ENCODE data around the gene PPAT.

PPAT gene

DNA sequence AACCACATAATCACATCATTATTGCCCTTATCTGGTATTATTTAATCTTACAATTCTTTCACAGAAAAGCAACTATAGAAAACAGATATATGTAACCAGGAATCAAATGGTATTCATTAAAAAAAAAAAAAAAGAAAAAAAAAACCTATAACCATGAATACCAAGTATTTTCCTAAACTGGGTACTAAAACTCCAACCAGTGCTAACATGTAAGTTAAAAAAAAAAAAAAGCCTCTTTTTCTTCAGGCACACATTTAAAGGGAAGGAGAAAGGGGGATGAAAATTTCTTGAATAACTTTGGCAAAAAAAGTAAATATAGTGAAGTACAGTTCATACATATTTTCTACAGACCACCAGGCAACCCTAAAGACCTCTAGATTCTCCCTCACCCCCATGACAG lies 2.1 kb downstream of the PPAT start:
- no peak for DNase-seq (ENCODE audit: low spot score)

GRCh38 chr4:56430203-56430602 lies 5.2 kb downstream of the PPAT start:
- no peak for DNase-seq (ENCODE audit: low spot score)

- no peak for DNase-seq (ENCODE audit: low spot score)
These were observed 8.2 kb downstream of the PPAT start for GRCh38 chr4:56427179-56427578.

DNA sequence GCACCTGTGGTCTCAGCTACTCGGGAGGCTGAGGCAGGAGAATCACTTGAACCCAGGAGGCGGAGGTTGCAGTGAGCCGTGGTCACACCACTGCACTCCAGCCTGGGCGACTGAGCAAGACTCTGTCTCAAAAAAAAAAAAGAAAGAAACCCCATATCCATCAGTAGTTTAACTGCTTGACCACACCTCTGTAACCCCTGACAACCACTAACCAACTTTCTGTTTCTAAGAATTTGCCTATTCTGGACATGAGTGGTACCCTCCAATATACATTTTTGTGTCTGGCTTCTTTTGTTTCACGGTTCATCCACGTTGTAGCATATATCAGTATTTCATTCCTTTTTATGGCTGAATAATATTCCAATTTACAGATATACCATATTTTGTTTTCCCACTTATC lies 9.1 kb downstream of the PPAT start:
- no peak for DNase-seq (ENCODE audit: low spot score)

DNA sequence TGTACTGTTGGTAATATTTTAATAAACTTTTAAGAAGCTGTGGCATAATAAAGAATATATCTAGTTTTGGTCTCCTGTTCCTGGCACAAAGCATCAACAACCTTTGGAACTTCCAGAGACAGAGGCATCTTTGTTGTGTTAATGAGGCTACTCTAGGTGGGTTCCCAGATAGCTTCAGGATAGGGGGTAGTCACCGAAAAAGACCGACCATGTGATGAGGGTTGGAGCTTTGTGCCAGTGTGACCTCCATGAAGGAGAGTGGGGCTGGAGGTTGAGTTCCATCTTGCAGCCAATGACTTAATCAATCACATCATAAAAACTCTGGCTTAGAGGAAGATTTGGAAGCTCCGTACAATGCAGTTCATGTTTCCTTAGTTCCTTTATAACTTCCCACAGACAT lies 9.9 kb downstream of the PPAT start:
- DNase-seq (ENCODE audit: low spot score): no peak

- DNase-seq (ENCODE audit: low spot score): peak; percentile 46
These were observed 10.5 kb downstream of the PPAT start for GRCh38 chr4:56424697-56425514.

GRCh38 chr4:56424176-56424575 lies 11.2 kb downstream of the PPAT start:
- DNase-seq (ENCODE audit: low spot score): no peak

GRCh38 chr4:56417396-56417795 lies 18.0 kb downstream of the PPAT start:
- no peak for DNase-seq (ENCODE audit: low spot score)

DNA sequence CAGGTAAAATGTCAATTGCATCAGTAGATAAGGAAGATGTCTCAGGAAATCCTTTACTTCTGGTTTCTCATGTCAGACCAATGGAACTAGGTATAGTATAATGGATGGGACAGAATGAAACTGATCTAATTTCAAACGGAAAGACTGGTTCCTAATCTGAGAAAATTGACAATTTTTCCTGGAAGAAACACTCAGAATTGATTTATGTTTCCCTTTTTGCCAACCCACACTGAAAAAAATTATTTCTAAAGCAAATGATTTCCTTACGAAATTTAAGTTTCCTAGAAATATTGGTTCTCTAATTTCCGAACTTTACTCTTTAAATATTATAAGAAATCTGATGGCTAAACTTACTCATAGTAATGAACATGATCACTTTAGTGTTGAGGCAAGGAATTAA lies 19.1 kb downstream of the PPAT start:
- no peak for DNase-seq (ENCODE audit: low spot score)

DNA sequence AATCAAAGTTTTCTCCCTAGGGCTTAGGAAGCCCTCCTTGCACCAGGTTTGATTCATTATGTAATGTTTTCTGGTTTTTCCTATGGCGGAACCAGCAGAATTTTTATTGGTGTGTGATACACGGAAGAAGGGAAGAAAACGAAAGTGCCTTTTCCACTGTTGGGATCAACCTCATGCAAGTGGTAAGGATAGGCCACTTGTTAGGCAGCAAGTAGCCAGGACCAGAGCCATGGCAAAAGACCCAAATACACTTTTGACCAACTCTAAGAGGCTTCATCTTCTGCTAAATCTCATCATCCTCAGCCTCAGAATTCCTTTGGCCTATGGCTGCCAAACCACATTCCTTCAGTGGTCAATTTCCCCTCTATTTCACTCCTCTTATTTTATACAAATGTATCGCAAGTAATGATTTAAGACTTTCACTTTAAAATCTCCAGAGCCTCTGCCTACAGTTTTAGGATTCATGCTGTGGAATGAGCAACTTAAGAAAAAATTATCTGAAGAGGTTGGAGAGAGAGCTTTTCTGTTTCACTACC lies 21.2 kb downstream of the PPAT start:
- no peak for DNase-seq (ENCODE audit: low spot score)

- DNase-seq (ENCODE audit: low spot score): no peak
These were observed 25.0 kb downstream of the PPAT start for GRCh38 chr4:56410247-56411062.

- DNase-seq (ENCODE audit: low spot score): no peak
These were observed 25.8 kb downstream of the PPAT start for GRCh38 chr4:56409511-56410090.

DNA sequence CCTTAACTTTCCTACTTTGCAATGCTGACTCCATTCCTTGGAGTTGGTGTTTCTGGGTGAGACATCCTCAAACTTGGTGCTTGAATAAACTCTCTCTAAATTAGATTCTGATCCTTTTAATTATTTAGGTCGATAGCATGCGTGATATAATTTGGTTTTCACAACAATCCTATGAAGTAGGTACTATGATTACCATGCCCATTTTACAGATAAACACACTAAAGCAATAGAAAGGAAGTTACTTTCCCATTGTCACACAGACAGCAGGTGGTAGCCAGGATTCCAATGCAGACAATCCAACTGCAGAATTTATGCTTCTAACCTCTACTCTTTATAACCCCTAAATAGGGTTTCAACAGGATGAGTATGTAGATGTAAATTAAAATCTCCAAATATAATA lies 26.4 kb downstream of the PPAT start:
- no peak for DNase-seq (ENCODE audit: low spot score)

DNA sequence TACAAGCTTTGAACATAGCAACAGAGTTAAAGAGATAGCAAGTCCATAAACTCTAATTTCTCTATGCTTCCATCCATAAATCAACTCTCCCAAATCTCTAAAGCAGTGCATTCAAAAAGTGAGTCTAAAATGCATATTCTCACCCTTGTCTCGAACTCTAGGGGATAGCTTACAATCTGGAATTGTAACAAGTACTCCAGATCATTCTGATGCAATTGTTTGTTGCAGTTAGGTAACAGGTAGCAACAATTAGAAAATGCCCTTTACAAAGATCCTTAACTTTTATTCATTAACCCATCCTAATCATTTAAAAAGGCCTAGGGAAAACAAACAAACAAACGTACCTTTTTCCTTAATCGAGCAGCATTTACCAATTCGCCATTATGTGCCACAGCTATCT lies 29.3 kb downstream of the PPAT start:
- no peak for DNase-seq (ENCODE audit: low spot score)

DNA sequence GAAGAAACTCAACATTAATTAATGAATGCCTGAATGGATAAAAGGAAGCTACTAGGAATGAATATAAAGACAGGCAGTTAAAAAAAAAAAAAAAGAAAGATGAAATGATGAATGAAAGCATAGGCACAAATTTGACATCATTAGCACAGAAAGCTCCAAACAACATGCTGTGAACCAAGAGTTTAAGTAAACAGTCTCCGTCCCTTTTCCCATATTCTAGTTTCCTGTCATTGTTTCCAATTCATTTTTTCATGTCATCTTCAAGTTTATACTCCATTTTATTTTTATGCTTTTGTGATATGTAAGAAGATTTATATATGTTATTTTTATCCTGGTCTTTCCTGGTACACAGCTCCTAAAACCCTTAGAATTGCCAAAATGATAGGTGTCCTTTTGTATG lies 30.4 kb downstream of the PPAT start:
- no peak for DNase-seq (ENCODE audit: low spot score)

- no peak for DNase-seq (ENCODE audit: low spot score)
These were observed 34.9 kb downstream of the PPAT start for GRCh38 chr4:56400560-56400959.

GRCh38 chr4:56391270-56391669 lies 44.1 kb downstream of the PPAT start:
- DNase-seq (ENCODE audit: low spot score): no peak

DNA sequence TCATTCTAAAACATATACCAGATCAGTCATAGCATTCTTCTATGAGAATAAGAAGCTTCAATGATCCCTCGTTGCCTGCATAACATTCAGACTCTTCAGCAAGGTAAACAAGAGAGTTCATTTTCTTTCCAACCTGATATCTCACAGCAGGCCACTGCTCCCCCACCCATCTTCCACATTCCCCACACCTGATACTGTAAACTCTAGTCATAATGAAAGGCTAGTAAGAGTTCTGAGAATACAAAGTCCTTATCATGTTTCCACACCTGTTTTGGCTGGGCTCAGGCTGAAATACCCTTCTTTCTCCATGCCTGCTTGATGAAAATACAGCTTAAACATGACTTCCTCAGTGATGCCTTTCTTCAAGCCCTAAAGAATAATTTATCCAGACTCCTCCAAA lies 45.9 kb downstream of the PPAT start:
- DNase-seq (ENCODE audit: low spot score): no peak

- no peak for DNase-seq (ENCODE audit: low spot score)
These were observed 47.1 kb downstream of the PPAT start for GRCh38 chr4:56388306-56388705.

DNA sequence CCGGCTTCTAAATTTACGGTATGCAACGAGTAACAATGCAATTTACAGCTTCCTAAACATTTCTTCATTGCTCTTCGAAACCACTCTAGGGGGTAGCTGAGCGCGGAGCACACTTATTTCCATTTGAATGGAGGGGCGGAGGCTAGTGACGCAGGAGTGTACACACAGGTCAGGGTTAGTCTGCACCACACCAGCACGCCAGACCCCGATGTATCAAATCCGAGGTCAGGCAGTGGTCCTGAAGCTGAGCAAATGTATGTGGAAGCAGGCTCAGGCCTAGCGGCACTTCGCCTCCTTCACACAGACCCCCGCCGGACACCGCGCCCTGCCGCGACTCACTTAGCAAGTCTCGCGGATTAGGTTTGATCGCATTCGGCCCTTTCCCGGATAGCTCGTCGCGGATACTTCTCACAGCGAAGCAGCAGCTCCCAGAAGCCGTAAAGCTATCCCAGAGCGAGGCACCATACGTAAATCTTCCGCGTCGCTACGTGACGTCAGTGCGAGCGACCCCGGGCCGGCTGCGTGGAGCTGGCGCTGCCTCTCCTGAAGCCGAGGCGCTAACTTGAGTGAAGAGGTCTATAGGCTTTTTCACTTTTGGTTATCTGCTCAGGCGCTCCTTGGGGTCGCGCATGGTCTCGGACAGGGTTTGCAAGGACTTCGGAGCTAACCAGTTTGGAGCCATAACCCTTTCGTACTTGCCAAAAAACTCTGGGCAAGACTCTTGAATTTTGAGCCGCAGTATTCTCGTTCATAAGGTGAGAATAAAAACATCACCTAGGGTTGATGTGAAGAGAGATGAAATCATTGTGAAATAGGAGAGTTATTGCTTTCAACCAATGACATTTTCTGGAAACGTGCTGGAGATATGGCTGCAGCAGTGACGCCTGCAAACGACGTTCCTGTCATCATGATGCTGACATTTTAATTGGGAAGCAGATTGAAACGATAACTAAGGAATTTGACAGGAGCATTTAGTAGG lies 48.1 kb downstream of the PPAT start, which contains the start of gene AASDH:
TSS of gene AASDH (minus strand) at position 469 of the 979 bp plus-strand sequence. CDS start 3,192 bp downstream, outside the sequence.
- peak; percentile 95 for DNase-seq (ENCODE audit: low spot score)

- no peak for DNase-seq (ENCODE audit: low spot score)
These were observed 49.3 kb downstream of the PPAT start for GRCh38 chr4:56386091-56386490.
